ENCODE data around the gene FEV. TPM values are rescaled to one million over a fixed set of nuclear protein-coding genes. Genes with fewer than 3 reads are reported as not detected.

FEV gene
- polyA plus RNA-seq, 2 of the 4 experiments (the other 2 are of a cell fraction), result not detected

- TF ChIP-seq ELK1 (IDR thresholded peaks at IDR 0.05; ENCODE audit: low read depth, low read length) (no peak), MAZ (IDR thresholded peaks at IDR 0.05; ENCODE audit: borderline replicate concordance, low read depth, low read length) (no peak)
- Histone ChIP-seq H3K27ac (no peak overlapping the region), H3K9me3 (no peaks in the 10 kb centered on the region), H3K4me1 (peaks cover 19% of the 10 kb centered on the region), H3K4me3 (peak overlapping the region; percentile 24; the same call in 1 of the 3 replicates), H3K4me2 (peak overlapping the region; percentile 64)
- FAIRE-seq (no peak), DNase-seq (ENCODE audit: low read depth in 1 of 2, low spot score in 1 of 2) (no peak), ATAC-seq (peak in 1 of 2 experiments; percentile 5; a peak in 3 of 6 replicates)
- CTCF ChIA-PET, result interaction anchor here (0.9 to 10.2 kb wide), 6 partner anchors 12 to 108 kb away, joined by 3 to 140 read pairs (median 38); partner anchors contain the start of gene CDK5R2
- WGBS (ENCODE audit: missing lambda C conversion rate), result 47% methylated on average over 37 of the region's 50 CpGs
- POLR2A ChIA-PET, result no interaction called here
Measured at GRCh38 chr2:218984239-218985020, 554 bp downstream of the FEV start.

GRCh38 chr2:218983934-218984238, 1.1 kb downstream of the FEV start:
- ChIA-PET CTCF (interaction anchor here (0.9 to 10.2 kb wide), 6 partner anchors 13 to 107 kb away, joined by 3 to 140 read pairs (median 38); partner anchors contain the start of gene CDK5R2), POLR2A (no interaction called here)
- 89% methylated on average over 8 of the region's 10 CpGs for WGBS (ENCODE audit: missing lambda C conversion rate)
- Histone ChIP-seq H3K4me3 (no peak overlapping the region), H3K27ac (no peak overlapping the region), H3K4me1 (peaks cover 19% of the 10 kb centered on the region), H3K9me3 (no peaks in the 10 kb centered on the region), H3K4me2 (no peak overlapping the region)
- DNase-seq (ENCODE audit: low read depth in 1 of 2, low spot score in 1 of 2), result no peak
- ATAC-seq, result no peak
- FAIRE-seq, result no peak
- no peak for TF ChIP-seq TP53 (CRISPR knock-in tag; IDR thresholded peaks at IDR 0.05)
- no peak for TF ChIP-seq MAZ (IDR thresholded peaks at IDR 0.05; ENCODE audit: borderline replicate concordance, low read depth, low read length)
- no peak for TF ChIP-seq JUN (IDR thresholded peaks at IDR 0.05)
- TF ChIP-seq ESRRA (IDR thresholded peaks at IDR 0.05; ENCODE audit: borderline replicate concordance, low read length), result no peak

- ChIA-PET CTCF (interaction anchor here (0.6 to 10.2 kb wide), 8 partner anchors 13 to 174 kb away, joined by 3 to 140 read pairs (median 29); partner anchors contain the start of gene CDK5R2), POLR2A (no interaction called here)
- H3K9me3 ChIP-seq, result no peaks in the 10 kb centered on the region
- TF ChIP-seq CHD2 (IDR thresholded peaks at IDR 0.05; ENCODE audit: low read length, partially characterized antibody) (no peak), SREBF2 (IDR thresholded peaks at IDR 0.05) (no peak), CTCF (IDR thresholded peaks at IDR 0.05) (no peak), EHMT2 (IDR thresholded peaks at IDR 0.05; ENCODE audit: low read depth) (no peak), E2F6 (IDR thresholded peaks at IDR 0.05; ENCODE audit: borderline replicate concordance, low read depth) (no peak), ZC3H11A (IDR thresholded peaks at IDR 0.05) (no peak), HMGXB4 (CRISPR knock-in tag; IDR thresholded peaks at IDR 0.05; ENCODE audit: borderline replicate concordance) (no peak)
- peaks cover 19% of the 10 kb centered on the region for H3K4me1 ChIP-seq
- DNase-seq (ENCODE audit: low read depth in 1 of 2, low spot score in 1 of 2), result no peak
- 73% methylated on average over 23 of the region's 23 CpGs for WGBS (ENCODE audit: missing lambda C conversion rate)
- H3K27ac ChIP-seq, result no peak overlapping the region
- H3K4me2 ChIP-seq, result no peak overlapping the region
- ATAC-seq, result no peak
- no peak for FAIRE-seq
- no peak overlapping the region for H3K4me3 ChIP-seq
Measured at GRCh38 chr2:218983263-218983933, 1.6 kb downstream of the FEV start.

Data from A549 (cell line).